Endothelial cell of umbilical vein (primary cell): ENCODE data around the gene MED15. TPM values are rescaled to one million over a fixed set of nuclear protein-coding genes. Genes with fewer than 3 reads are reported as not detected.

ENCODE experiments used
- BruUV-seq: library from RNA; stranded (reverse); fragments of 400-500 nt; replicated peaks from 2 replicates; lab custom pipeline; 2021; lab: Mats Ljungman, UMichigan
- CTCF ChIA-PET: fragments of 300-600, 350-600 bp; sonication (Branson Sonifier 250); formaldehyde crosslinking; loops from one replicate; lab custom pipeline; 2021; ENCODE audit warnings: antibody characterized with exemption, inconsistent platforms; lab: Charles Lee
- POLR2A ChIA-PET: fragments of 300-600, 350-600 bp; sonication (Branson Sonifier 250); formaldehyde crosslinking; loops from one replicate; lab custom pipeline; 2021; ENCODE audit warnings: antibody characterized with exemption, inconsistent platforms; lab: Charles Lee
- DNase-seq: peaks from one replicate; pipeline ENCODE4 v3.0.0-alpha.2; 2011; ENCODE audit warnings: low read depth, low spot score
- FAIRE-seq: peaks from 2 replicates; lab custom pipeline; 2011; peaks lifted over from hg19 to GRCh38; lab: Jason Lieb, UNC
- H2AFZ ChIP-seq: 2 replicates; pipeline ENCODE4 v1.6.0; 2012; ENCODE audit warnings: low read depth, low read length, control low read depth, inconsistent platforms
- H3K27ac ChIP-seq: 2 replicates; pipeline ENCODE4 v1.5.1; 2011; ENCODE audit warnings: low read depth, mild to moderate bottlenecking, control low read depth, low read length, moderate library complexity; ENCODE audit not compliant: insufficient read depth
- H3K27me3 ChIP-seq, 2 experiments: 2 replicates each; pipeline versions ENCODE4 v1.6.0 to v1.6.1; 2011; ENCODE audit warnings: low read length in 2 of 2, mixed read lengths in 1 of 2; ENCODE audit not compliant: control insufficient read depth in 2 of 2, insufficient read depth in 2 of 2
- H3K36me3 ChIP-seq, 2 experiments: 2 replicates in 1 of 2; 3 replicates in 1 of 2; pipeline ENCODE4 v1.5.1; 2011; ENCODE audit warnings: low read length in 2 of 2, mild to moderate bottlenecking in 1 of 2, moderate library complexity in 1 of 2; ENCODE audit not compliant: control insufficient read depth in 2 of 2, insufficient read depth in 2 of 2; ENCODE audit errors: extremely low read depth in 1 of 2
- H3K4me1 ChIP-seq: 3 replicates; pipeline ENCODE4 v1.5.1; 2011; ENCODE audit warnings: mild to moderate bottlenecking, low read length; ENCODE audit not compliant: control insufficient read depth, insufficient read depth; ENCODE audit errors: extremely low read depth
- H3K4me2 ChIP-seq: 2 replicates; pipeline ENCODE4 v1.6.1; 2011; ENCODE audit warnings: low read length, control low read depth, mixed read lengths; ENCODE audit not compliant: insufficient read depth
- H3K4me3 ChIP-seq, 3 experiments: fragments of 200-600 bp in 1 of 3; sonication (generic), shearing (Covaris generic) in 1 of 3; replicated peaks in 1 of 3; 2 replicates each; pipeline ENCODE4 v1.5.1; 2011 to 2016; ENCODE audit warnings: control low read depth in 3 of 3, low read length in 3 of 3, mild to moderate bottlenecking in 2 of 3, inconsistent platforms in 1 of 3, low read depth in 1 of 3, moderate library complexity in 1 of 3; ENCODE audit not compliant: insufficient read depth in 1 of 3
- H3K79me2 ChIP-seq: 2 replicates; pipeline ENCODE4 v1.6.0; 2012; ENCODE audit warnings: low read length, inconsistent platforms; ENCODE audit not compliant: control insufficient read depth, insufficient read depth
- H3K9ac ChIP-seq: replicated peaks from 2 replicates; pipeline ENCODE3; 2011; ENCODE audit warnings: low read length, control low read depth; ENCODE audit not compliant: insufficient read depth; ENCODE audit errors: extremely low read depth
- H3K9me1 ChIP-seq: replicated peaks from 3 replicates; pipeline ENCODE4 v1.6.0; 2011; ENCODE audit warnings: mild to moderate bottlenecking, low read length; ENCODE audit not compliant: control insufficient read depth, insufficient read depth; ENCODE audit errors: extremely low read depth
- H3K9me3 ChIP-seq: replicated peaks from 2 replicates; pipeline ENCODE4 v1.5.1; 2012; ENCODE audit warnings: low read length, inconsistent platforms; ENCODE audit not compliant: control insufficient read depth, insufficient read depth
- H4K20me1 ChIP-seq: replicated peaks from 2 replicates; pipeline ENCODE3; 2011; ENCODE audit warnings: mild to moderate bottlenecking, low read length; ENCODE audit not compliant: control insufficient read depth, insufficient read depth; ENCODE audit errors: extremely low read depth
- dilution Hi-C: fragments of 300-500 bp; cut with MboI; formaldehyde crosslinking; loops from one replicate; pipeline ENCODE4 v1.15.0; 2019; ENCODE audit warnings: low sequenced_read_pairs; ENCODE audit not compliant: extremely low pct_ligation_motif_present
- intact Hi-C: fragments of 100-400 bp; cut with micrococcal nuclease; formaldehyde crosslinking; loops from one replicate; pipeline ENCODE4 v1.10.0; 2022
- polyA plus RNA-seq, 4 experiments: library from polyadenylated mRNA; depleted of rRNA in 3 of 4; stranded (reverse) in 3 of 4; unstranded in 1 of 4; fragments of >200 nt; gene quantifications; 2 replicates each; pipeline versions ENCODE4 v1.2.1 to v1.2.3, GENCODE V29; 2011 to 2012; ENCODE audit warnings: missing spikeins in 1 of 4
- total RNA-seq: library from RNA; stranded (reverse); gene quantifications from 2 replicates; pipeline ENCODE4 v1.2.3, GENCODE V29; 2021
- TF ChIP-seq, protein P1 (sequence below), 2 donors: IDR thresholded peaks; 1 replicate in 1 of 2; 2 replicates in 1 of 2; pipeline ENCODE4 v1.5.1; 2011; ENCODE audit warnings: low read length in 2 of 2, mild to moderate bottlenecking in 2 of 2, moderate library complexity in 2 of 2, control low read depth in 1 of 2, inconsistent platforms in 1 of 2, low read depth in 1 of 2; ENCODE audit not compliant: insufficient read depth in 1 of 2; ENCODE audit errors: extremely low read depth in 1 of 2
- TF ChIP-seq, protein P2 (sequence below): IDR thresholded peaks from 2 replicates; pipeline ENCODE4 v1.6.1; 2011; ENCODE audit not compliant: insufficient read depth, insufficient read length

The MED15 gene
- total and polyA plus RNA-seq, 2 donors (not counting 3 experiments of a cell fraction or from before 2014, with no cell fraction given): 68.1 to 138 TPM

DNA sequence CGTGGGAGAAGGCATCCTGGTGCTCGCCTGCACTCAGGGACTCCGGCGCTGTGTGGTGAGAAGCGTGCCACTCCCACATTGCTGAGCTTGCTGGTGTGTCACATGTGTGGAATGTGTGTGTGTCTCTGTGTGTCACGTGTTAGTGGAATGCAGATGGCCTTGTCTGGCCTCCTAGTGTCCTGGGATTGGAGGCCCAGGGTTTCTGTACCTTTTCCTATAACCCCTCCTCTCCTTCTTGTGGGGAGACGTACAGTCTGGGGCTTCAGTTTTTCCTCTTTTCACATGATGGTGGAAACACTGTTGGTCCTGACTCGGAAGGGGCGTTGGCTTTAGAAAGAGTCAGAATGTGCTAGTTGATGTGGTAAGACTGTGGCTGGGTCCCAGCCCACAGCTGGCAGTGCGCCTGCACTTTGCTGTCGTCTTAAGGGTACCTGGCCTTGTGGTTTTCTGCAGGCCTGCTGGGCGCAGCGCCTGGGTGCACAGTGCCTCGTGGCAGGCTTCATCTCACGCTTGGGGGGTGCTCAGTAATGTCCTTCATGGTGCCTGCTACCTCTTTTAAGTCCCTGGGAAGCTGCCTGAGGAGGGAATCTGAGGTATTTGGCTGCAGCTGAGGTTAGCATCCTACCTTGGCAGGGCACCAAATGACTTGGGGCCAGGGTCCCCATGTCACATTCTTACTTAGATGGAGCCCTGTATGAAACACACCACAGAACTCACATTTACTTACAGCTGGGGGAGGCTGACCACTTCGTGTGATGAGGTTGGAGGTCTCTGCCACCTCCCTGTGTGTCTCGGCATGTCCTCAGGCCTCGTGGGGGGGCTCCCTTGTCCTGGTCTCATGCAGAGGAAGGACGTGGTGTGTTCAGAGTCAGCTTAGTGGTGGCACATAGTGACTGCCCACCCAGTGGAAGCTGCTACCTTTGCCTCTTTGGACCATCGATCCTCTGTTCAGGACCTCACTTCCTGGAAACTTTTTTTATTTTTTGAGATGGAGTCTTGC is 61.9 kb downstream of the MED15 start:
- Histone ChIP-seq H3K9ac (no peak overlapping the region), H3K4me2 (no peak overlapping the region), H3K9me3 (no peaks in the 10 kb centered on the region), H2AFZ (no peak overlapping the region), H4K20me1 (no peaks in the 10 kb centered on the region), H3K27me3 (no peaks in the 10 kb centered on the region), H3K4me1 (no peaks in the 10 kb centered on the region), H3K27ac (no peak overlapping the region), H3K36me3 (peaks cover 40 to 80% of the 10 kb centered on the region in 2 experiments), H3K79me2 (peaks cover 14% of the 10 kb centered on the region), H3K4me3 (no peak overlapping the region), H3K9me1 (no peaks in the 10 kb centered on the region)
- dilution Hi-C loops: no loop called here
- no peak for DNase-seq
- ChIA-PET CTCF (interaction anchor here (1.0 to 2.7 kb wide), 7 partner anchors 8 to 151 kb away, joined by 3 to 10 read pairs (median 5); no protein-coding TSS in a partner anchor), POLR2A (no interaction called here)
- intact Hi-C loops: no loop called here
- no peak for FAIRE-seq
- BruUV-seq: no TSS peak
- TF ChIP-seq, protein P1, sequence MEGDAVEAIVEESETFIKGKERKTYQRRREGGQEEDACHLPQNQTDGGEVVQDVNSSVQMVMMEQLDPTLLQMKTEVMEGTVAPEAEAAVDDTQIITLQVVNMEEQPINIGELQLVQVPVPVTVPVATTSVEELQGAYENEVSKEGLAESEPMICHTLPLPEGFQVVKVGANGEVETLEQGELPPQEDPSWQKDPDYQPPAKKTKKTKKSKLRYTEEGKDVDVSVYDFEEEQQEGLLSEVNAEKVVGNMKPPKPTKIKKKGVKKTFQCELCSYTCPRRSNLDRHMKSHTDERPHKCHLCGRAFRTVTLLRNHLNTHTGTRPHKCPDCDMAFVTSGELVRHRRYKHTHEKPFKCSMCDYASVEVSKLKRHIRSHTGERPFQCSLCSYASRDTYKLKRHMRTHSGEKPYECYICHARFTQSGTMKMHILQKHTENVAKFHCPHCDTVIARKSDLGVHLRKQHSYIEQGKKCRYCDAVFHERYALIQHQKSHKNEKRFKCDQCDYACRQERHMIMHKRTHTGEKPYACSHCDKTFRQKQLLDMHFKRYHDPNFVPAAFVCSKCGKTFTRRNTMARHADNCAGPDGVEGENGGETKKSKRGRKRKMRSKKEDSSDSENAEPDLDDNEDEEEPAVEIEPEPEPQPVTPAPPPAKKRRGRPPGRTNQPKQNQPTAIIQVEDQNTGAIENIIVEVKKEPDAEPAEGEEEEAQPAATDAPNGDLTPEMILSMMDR (IDR thresholded peaks at IDR 0.05; ENCODE audit: extremely low read depth in 1 of 2, insufficient read depth in 1 of 2, low read depth in 1 of 2, low read length in 2 of 2): no peak
- TF ChIP-seq, protein P2, sequence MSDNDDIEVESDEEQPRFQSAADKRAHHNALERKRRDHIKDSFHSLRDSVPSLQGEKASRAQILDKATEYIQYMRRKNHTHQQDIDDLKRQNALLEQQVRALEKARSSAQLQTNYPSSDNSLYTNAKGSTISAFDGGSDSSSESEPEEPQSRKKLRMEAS: peak; percentile 52
